Nephron (organoid): ENCODE data around the gene CD63.

ENCODE experiments used
- H3K27ac Mint-ChIP-seq, 3 experiments: 2 replicates each; pipeline ENCODE4 v1.8.0; 2020; ENCODE audit warnings: mixed read lengths in 3 of 3, mild to moderate bottlenecking in 2 of 3, moderate library complexity in 1 of 3
- H3K27me3 Mint-ChIP-seq: 2 replicates; pipeline ENCODE4 v1.8.0; 2021; ENCODE audit warnings: low read depth, mild to moderate bottlenecking, moderate library complexity, mixed read lengths
- H3K36me3 Mint-ChIP-seq: 2 replicates; pipeline ENCODE4 v1.8.0; 2020; ENCODE audit warnings: low read depth, mixed read lengths
- H3K4me1 Mint-ChIP-seq: 2 replicates; pipeline ENCODE4 v1.8.0; 2020; ENCODE audit warnings: mixed read lengths
- H3K4me3 Mint-ChIP-seq, 3 experiments: 2 replicates each; pipeline ENCODE4 v1.8.0; 2020; ENCODE audit warnings: mild to moderate bottlenecking in 3 of 3, mixed read lengths in 3 of 3, moderate library complexity in 2 of 3
- H3K9me3 Mint-ChIP-seq: 2 replicates; pipeline ENCODE4 v1.8.0; 2020; ENCODE audit warnings: mixed read lengths
- TF ChIP-seq, protein P1 (sequence below), 3 experiments: fragments of 200-600 bp; sonication (generic); IDR thresholded peaks; one replicate each; pipeline ENCODE4 v1.5.0; 2021; ENCODE audit warnings: antibody characterized with exemption in 3 of 3; ENCODE audit not compliant: unreplicated experiment in 3 of 3

Gene CD63, protein sequence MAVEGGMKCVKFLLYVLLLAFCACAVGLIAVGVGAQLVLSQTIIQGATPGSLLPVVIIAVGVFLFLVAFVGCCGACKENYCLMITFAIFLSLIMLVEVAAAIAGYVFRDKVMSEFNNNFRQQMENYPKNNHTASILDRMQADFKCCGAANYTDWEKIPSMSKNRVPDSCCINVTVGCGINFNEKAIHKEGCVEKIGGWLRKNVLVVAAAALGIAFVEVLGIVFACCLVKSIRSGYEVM

GRCh38 chr12:55728939-55729818, at the start of gene CD63:
Gene CD63, minus strand, starts transcription at chr12:55729009. Its CDS starts 668 bp downstream, at chr12:55728341.
- Mint-ChIP-seq H3K27ac (peak within 1 kb of the TSS; percentile 97), H3K27me3 (no peaks in the 10 kb centered on the region), H3K4me3 (peak within 1 kb of the TSS; percentile 90 to 94 (median 90)), H3K36me3 (peaks cover 30% of the 10 kb centered on the region), H3K4me1 (peaks cover 48% of the 10 kb centered on the region), H3K9me3 (no peaks in the 10 kb centered on the region)
- TF ChIP-seq, protein P1, sequence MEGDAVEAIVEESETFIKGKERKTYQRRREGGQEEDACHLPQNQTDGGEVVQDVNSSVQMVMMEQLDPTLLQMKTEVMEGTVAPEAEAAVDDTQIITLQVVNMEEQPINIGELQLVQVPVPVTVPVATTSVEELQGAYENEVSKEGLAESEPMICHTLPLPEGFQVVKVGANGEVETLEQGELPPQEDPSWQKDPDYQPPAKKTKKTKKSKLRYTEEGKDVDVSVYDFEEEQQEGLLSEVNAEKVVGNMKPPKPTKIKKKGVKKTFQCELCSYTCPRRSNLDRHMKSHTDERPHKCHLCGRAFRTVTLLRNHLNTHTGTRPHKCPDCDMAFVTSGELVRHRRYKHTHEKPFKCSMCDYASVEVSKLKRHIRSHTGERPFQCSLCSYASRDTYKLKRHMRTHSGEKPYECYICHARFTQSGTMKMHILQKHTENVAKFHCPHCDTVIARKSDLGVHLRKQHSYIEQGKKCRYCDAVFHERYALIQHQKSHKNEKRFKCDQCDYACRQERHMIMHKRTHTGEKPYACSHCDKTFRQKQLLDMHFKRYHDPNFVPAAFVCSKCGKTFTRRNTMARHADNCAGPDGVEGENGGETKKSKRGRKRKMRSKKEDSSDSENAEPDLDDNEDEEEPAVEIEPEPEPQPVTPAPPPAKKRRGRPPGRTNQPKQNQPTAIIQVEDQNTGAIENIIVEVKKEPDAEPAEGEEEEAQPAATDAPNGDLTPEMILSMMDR (IDR thresholded peaks at IDR 0.05; ENCODE audit: unreplicated experiment in 3 of 3), result no peak

DNA sequence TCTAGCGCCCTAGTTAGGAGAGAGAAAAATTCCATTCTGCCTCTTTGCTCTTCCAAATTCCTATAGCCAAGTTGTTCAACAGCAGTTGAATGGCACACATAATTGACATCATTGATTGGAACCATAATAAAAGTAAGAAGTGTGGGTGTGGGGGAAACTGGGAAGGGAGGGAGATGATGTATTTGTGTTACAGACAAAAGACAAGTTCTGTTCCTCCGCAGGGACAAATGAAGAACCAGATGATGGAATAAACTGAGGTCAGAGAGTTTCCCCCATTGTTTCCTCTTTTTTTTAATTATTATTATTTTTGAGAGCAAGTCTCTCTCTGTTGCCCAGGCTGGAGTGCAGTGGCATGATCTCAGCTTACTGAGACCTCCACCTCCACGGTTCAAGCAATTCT, 49.0 kb upstream of the CD63 start:
- TF ChIP-seq, protein P1 (IDR thresholded peaks at IDR 0.05; ENCODE audit: unreplicated experiment in 3 of 3), result no peak
- H3K27ac Mint-ChIP-seq, result peak overlapping the region in 1 of 3 experiments; percentile 8
- H3K4me3 Mint-ChIP-seq, result no peak overlapping the region
- H3K36me3 Mint-ChIP-seq, result peaks cover 72% of the 10 kb centered on the region
- H3K4me1 Mint-ChIP-seq, result peaks cover 22% of the 10 kb centered on the region
- H3K9me3 Mint-ChIP-seq, result no peaks in the 10 kb centered on the region
- no peaks in the 10 kb centered on the region for H3K27me3 Mint-ChIP-seq

- no peak overlapping the region for H3K4me3 Mint-ChIP-seq
- peak overlapping the region; percentile 46 to 82 (median 64) for H3K27ac Mint-ChIP-seq
- no peaks in the 10 kb centered on the region for H3K9me3 Mint-ChIP-seq
- peaks cover 54% of the 10 kb centered on the region for H3K36me3 Mint-ChIP-seq
- H3K4me1 Mint-ChIP-seq, result peaks cover 34% of the 10 kb centered on the region
- no peaks in the 10 kb centered on the region for H3K27me3 Mint-ChIP-seq
- TF ChIP-seq, protein P1 (IDR thresholded peaks at IDR 0.05; ENCODE audit: unreplicated experiment in 3 of 3), result no peak
Observed at GRCh38 chr12:55771736-55772135, 42.9 kb upstream of the CD63 start.

DNA sequence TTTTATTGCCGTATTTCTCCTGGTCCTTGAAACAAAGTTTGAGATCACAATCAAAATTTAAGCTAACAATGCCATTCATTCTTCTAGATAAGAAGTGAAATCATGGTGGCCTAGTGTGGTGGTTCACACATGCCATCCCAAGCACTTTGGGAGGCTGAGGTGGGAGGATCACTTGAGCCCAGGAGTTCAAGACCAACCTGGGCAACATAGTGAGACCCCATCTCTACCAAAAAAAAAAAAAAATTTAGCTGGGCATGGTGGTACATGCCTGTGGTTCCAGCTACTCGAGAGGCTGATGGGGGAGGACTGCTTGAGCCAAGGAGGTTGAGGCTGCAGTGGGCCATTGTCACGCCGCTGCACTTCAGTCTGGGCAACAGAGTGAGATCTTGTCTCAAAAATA, 38.3 kb upstream of the CD63 start:
- H3K4me1 Mint-ChIP-seq, result peaks cover 25% of the 10 kb centered on the region
- H3K36me3 Mint-ChIP-seq, result peaks cover 44% of the 10 kb centered on the region
- peak overlapping the region in 1 of 3 experiments; percentile 82 for H3K27ac Mint-ChIP-seq
- H3K4me3 Mint-ChIP-seq, result no peak overlapping the region
- TF ChIP-seq, protein P1 (IDR thresholded peaks at IDR 0.05; ENCODE audit: unreplicated experiment in 3 of 3), result no peak
- H3K27me3 Mint-ChIP-seq, result no peaks in the 10 kb centered on the region
- H3K9me3 Mint-ChIP-seq, result no peaks in the 10 kb centered on the region

GRCh38 chr12:55765736-55766290, 37.0 kb upstream of the CD63 start:
- H3K9me3 Mint-ChIP-seq, result no peaks in the 10 kb centered on the region
- no peaks in the 10 kb centered on the region for H3K27me3 Mint-ChIP-seq
- H3K4me1 Mint-ChIP-seq, result peaks cover 14% of the 10 kb centered on the region
- H3K4me3 Mint-ChIP-seq, result no peak overlapping the region
- peaks cover 43% of the 10 kb centered on the region for H3K36me3 Mint-ChIP-seq
- TF ChIP-seq, protein P1 (IDR thresholded peaks at IDR 0.05; ENCODE audit: unreplicated experiment in 3 of 3), result no peak
- peak overlapping the region in 2 of 3 experiments; percentile 17 to 82 for H3K27ac Mint-ChIP-seq
